K562 (cell line): ENCODE results near the gene PRLH. TPM values are rescaled to one million over a fixed set of nuclear protein-coding genes. Genes with fewer than 3 reads are reported as not detected.

Experiments
- ATAC-seq: fragments of 200-7000 bp; cut with Tn5 transposase; 3 replicates; pipeline ENCODE4 v1.9.1; 2020; ENCODE audit warnings: moderate library complexity
- BruUV-seq: library from RNA; stranded (reverse); fragments of 400-500 nt; replicated peaks from 2 replicates; lab custom pipeline; 2021; lab: Mats Ljungman, UMichigan
- CTCF ChIA-PET: fragments of 300-600 bp; formaldehyde crosslinking; extraction: SDS; loops from one replicate; lab custom pipeline; 2021; ENCODE audit warnings: low intra/inter-chr PET ratio; lab: Yijun Ruan, JAX
- POLR2A ChIA-PET: fragments of 300-600, 350-650 bp; sonication (Branson Sonifier 250); formaldehyde crosslinking; extraction: SDS; loops from one replicate; lab custom pipeline; 2021; ENCODE audit warnings: antibody characterized with exemption, inconsistent platforms; lab: Yijun Ruan, JAX
- DNase-seq, 4 experiments: peaks; one replicate each; pipeline versions ENCODE4 v3.0.0 to v3.0.0-alpha.2; 2011 to 2018; ENCODE audit warnings: low spot score in 3 of 4, mixed read lengths in 3 of 4; ENCODE audit errors: extremely low read depth in 1 of 4
- FAIRE-seq: peaks from 2 replicates; lab custom pipeline; 2011; peaks lifted over from hg19 to GRCh38; lab: Jason Lieb, UNC
- H2AFZ ChIP-seq: 2 replicates; pipeline ENCODE4 v1.6.0; 2011; ENCODE audit warnings: low read depth, low read length, control low read depth, inconsistent platforms
- H3K27ac ChIP-seq: fragments of 200-600 bp; 3 replicates; pipeline ENCODE4 v1.8.0; 2011; ENCODE audit warnings: low read depth, mild to moderate bottlenecking, control low read depth, inconsistent platforms, low read length, moderate library complexity, mixed read lengths; ENCODE audit errors: extremely low read depth
- H3K27me3 ChIP-seq, 2 experiments: fragments of 300-600 bp in 1 of 2; 2 replicates in 1 of 2; 3 replicates in 1 of 2; pipeline versions ENCODE4 v1.6.0 to v1.8.0; 2011; ENCODE audit warnings: inconsistent platforms in 2 of 2, low read length in 2 of 2, mild to moderate bottlenecking in 1 of 2, mixed read lengths in 1 of 2, moderate library complexity in 1 of 2; ENCODE audit not compliant: control insufficient read depth in 2 of 2, insufficient read depth in 2 of 2
- H3K36me3 ChIP-seq: fragments of 300-600 bp; 3 replicates; pipeline ENCODE4 v1.8.0; 2011; ENCODE audit warnings: mild to moderate bottlenecking, low read length, inconsistent platforms; ENCODE audit not compliant: control insufficient read depth, insufficient read depth
- H3K4me1 ChIP-seq, 2 experiments: fragments of 200-600 bp in 1 of 2; replicated peaks in 1 of 2; 2 replicates in 1 of 2; 3 replicates in 1 of 2; pipeline versions ENCODE4 v1.5.1 to v1.8.0; 2011; ENCODE audit warnings: inconsistent platforms in 2 of 2, low read length in 2 of 2, mild to moderate bottlenecking in 1 of 2, mixed read lengths in 1 of 2, moderate library complexity in 1 of 2; ENCODE audit not compliant: control insufficient read depth in 2 of 2, insufficient read depth in 2 of 2
- H3K4me2 ChIP-seq: 2 replicates; pipeline ENCODE4 v1.6.1; 2011; ENCODE audit warnings: low read length, control low read depth, inconsistent platforms, mixed read lengths; ENCODE audit not compliant: insufficient read depth
- H3K4me3 ChIP-seq: fragments of 200-600 bp; sonication (generic), shearing (Covaris generic); 2 replicates; pipeline ENCODE4 v1.5.1; 2016; ENCODE audit warnings: control low read depth, inconsistent platforms
- H3K79me2 ChIP-seq: fragments of 200-600 bp; 3 replicates; pipeline ENCODE4 v1.8.0; 2011; ENCODE audit warnings: low read length, inconsistent platforms; ENCODE audit not compliant: control insufficient read depth, insufficient read depth
- H3K9ac ChIP-seq, 2 experiments: 2 replicates each; pipeline versions ENCODE4 v1.6.0 to v1.6.1; 2011; ENCODE audit warnings: low read depth in 2 of 2, low read length in 2 of 2, control low read depth in 1 of 2, inconsistent platforms in 1 of 2, mild to moderate bottlenecking in 1 of 2, mixed read lengths in 1 of 2; ENCODE audit not compliant: insufficient read depth in 1 of 2
- H3K9me1 ChIP-seq: one replicate; pipeline ENCODE4 v1.6.0; 2011; ENCODE audit warnings: inconsistent platforms, mild to moderate bottlenecking, low read length, moderate library complexity; ENCODE audit not compliant: control insufficient read depth, insufficient read depth
- H3K9me3 ChIP-seq: replicated peaks from 2 replicates; pipeline ENCODE4 v1.5.1; 2011; ENCODE audit warnings: low read depth, low read length, inconsistent platforms; ENCODE audit not compliant: control insufficient read depth, insufficient read depth
- H4K20me1 ChIP-seq: replicated peaks from 2 replicates; pipeline ENCODE4 v1.6.1; 2011; ENCODE audit warnings: low read length, inconsistent platforms, mixed read lengths; ENCODE audit not compliant: control insufficient read depth, insufficient read depth
- ARNT ChIP-seq, 2 experiments: fragments of 450-650 bp; IDR thresholded peaks; 2 replicates each; pipeline ENCODE4 v1.6.1; 2016; ENCODE audit warnings: mild to moderate bottlenecking in 1 of 2
- ATF6 ChIP-seq: sonication (generic); formaldehyde crosslinking; IDR thresholded peaks from 2 replicates; pipeline ENCODE4 v1.4.0; 2020; ENCODE audit warnings: mild to moderate bottlenecking, missing genetic modification reagents
- CBFB ChIP-seq: sonication (generic); formaldehyde crosslinking; IDR thresholded peaks from 2 replicates; pipeline ENCODE4 v1.4.0; 2020; ENCODE audit warnings: mild to moderate bottlenecking, missing genetic modification reagents
- HDGF ChIP-seq: fragments of 450-650 bp; IDR thresholded peaks from 2 replicates; pipeline ENCODE4 v1.6.1; 2016
- KDM2B ChIP-seq: fragments of 250-450 bp; sonication (Bioruptor Pico); IDR thresholded peaks from 2 replicates; pipeline ENCODE4 v1.8.0; 2021; ENCODE audit warnings: mild to moderate bottlenecking, moderate library complexity
- NR2F6 ChIP-seq: fragments of 450-650 bp; formaldehyde crosslinking; IDR thresholded peaks from 2 replicates; pipeline ENCODE4 v1.4.0; 2020; ENCODE audit warnings: mild to moderate bottlenecking
- POU5F1 ChIP-seq: fragments of 150-350 bp; IDR thresholded peaks from 2 replicates; pipeline ENCODE4 v1.6.1; 2014; ENCODE audit warnings: borderline replicate concordance, low read length, low read depth, mild to moderate bottlenecking; ENCODE audit not compliant: partially characterized antibody
- SP1 ChIP-seq: sonication (generic); formaldehyde crosslinking; IDR thresholded peaks from 2 replicates; pipeline ENCODE4 v1.8.1; 2022; ENCODE audit warnings: mild to moderate bottlenecking, missing genetic modification reagents
- SREBF2 ChIP-seq: sonication (generic); formaldehyde crosslinking; IDR thresholded peaks from 2 replicates; pipeline ENCODE4 v1.4.0; 2020; ENCODE audit warnings: mild to moderate bottlenecking, missing genetic modification reagents
- STAG1 ChIP-seq: sonication (generic); formaldehyde crosslinking; IDR thresholded peaks from 2 replicates; pipeline ENCODE4 v1.5.0; 2020; ENCODE audit warnings: missing genetic modification reagents, borderline replicate concordance
- TCF7 ChIP-seq: sonication (generic); IDR thresholded peaks from 2 replicates; pipeline ENCODE4 v1.6.1; 2016; ENCODE audit warnings: antibody characterized with exemption, borderline replicate concordance
- THRA ChIP-seq: fragments of 450-650 bp; IDR thresholded peaks from 2 replicates; pipeline ENCODE4 v1.6.1; 2017; ENCODE audit warnings: mild to moderate bottlenecking, moderate library complexity
- TSHZ1 ChIP-seq: fragments of 250-450 bp; sonication (Bioruptor Pico); IDR thresholded peaks from 2 replicates; pipeline ENCODE4 v1.4.0; 2020; ENCODE audit warnings: mild to moderate bottlenecking, moderate library complexity
- ZBTB12 ChIP-seq: fragments of 250-450 bp; sonication (Bioruptor Pico); IDR thresholded peaks from 2 replicates; pipeline ENCODE4 v1.4.0; 2020
- ZKSCAN1 ChIP-seq: fragments of 150-350 bp; IDR thresholded peaks from 2 replicates; pipeline ENCODE4 v1.6.1; 2016; ENCODE audit warnings: low read depth, low read length
- ZNF134 ChIP-seq: fragments of 250-450 bp; sonication (Bioruptor Pico); conservative IDR thresholded peaks from 2 replicates; pipeline ENCODE4 v1.4.0; 2020
- ZNF274 ChIP-seq: IDR thresholded peaks from 2 replicates; pipeline ENCODE4 v1.6.1; 2011; ENCODE audit warnings: low read depth, mild to moderate bottlenecking, low read length, moderate library complexity, borderline replicate concordance
- WGBS: fragments of 100-300 bp; shearing (Covaris generic); methylation state at CpG from one replicate; pipeline ENCODE4 v1.1.6; 2016; ENCODE audit warnings: low coverage, mixed read lengths; ENCODE audit not compliant: insufficient coverage; ENCODE audit errors: missing lambda C conversion rate; 5-methylcytosine and 5-hydroxymethylcytosine counted together
- in situ Hi-C: fragments of 300-500 bp; cut with MboI; formaldehyde crosslinking; loops from 4 replicates; pipeline ENCODE4 v1.15.0; 2018; ENCODE audit warnings: inconsistent platforms, mixed read lengths
- intact Hi-C: fragments of 100-400 bp; cut with micrococcal nuclease; formaldehyde crosslinking; loops from 2 replicates; pipeline ENCODE4 v1.14.2; 2022
- polyA plus RNA-seq, 8 experiments: library from polyadenylated mRNA; depleted of rRNA in 4 of 8; stranded (reverse) in 5 of 8; unstranded in 3 of 8; fragments of >200 nt; fragmentation: Nextera tagmentation in 2 of 8; fragmentation: Illumina TruSeq in 1 of 8; extraction: Ambion mirVana in 2 of 8; extraction: Trizol in 1 of 8; gene quantifications; 2 replicates each; pipeline versions ENCODE4 v1.2.1 to v1.2.3, GENCODE V29; 2011 to 2014; ENCODE audit warnings: inconsistent platforms in 1 of 8, missing spikeins in 1 of 8
- total RNA-seq, 7 experiments: library from RNA; depleted of rRNA in 6 of 7; stranded (reverse); fragments of >200 nt in 6 of 7; fragmentation: Illumina TruSeq in 2 of 7; extraction: Trizol in 2 of 7; gene quantifications; 2 replicates each; pipeline versions ENCODE4 v1.2.1 to v1.2.3, GENCODE V29; 2011 to 2021; ENCODE audit warnings: low replicate concordance in 1 of 7

The PRLH gene
- total and polyA plus RNA-seq, 9 of the 15 experiments (the other 6 are each of a cell fraction or from before 2014, with no cell fraction given) = not detected

- Histone ChIP-seq H3K4me3 (no peak overlapping the region), H3K9ac (no peak overlapping the region), H3K9me3 (no peaks in the 10 kb centered on the region), H3K79me2 (no peaks in the 10 kb centered on the region), H3K4me2 (no peak overlapping the region), H3K36me3 (no peaks in the 10 kb centered on the region), H3K4me1 (no peaks in the 10 kb centered on the region), H4K20me1 (no peaks in the 10 kb centered on the region), H2AFZ (no peak overlapping the region), H3K27ac (no peak overlapping the region), H3K27me3 (peaks cover 11 to 54% of the 10 kb centered on the region in 2 experiments), H3K9me1 (no peaks in the 10 kb centered on the region)
- no TSS peak for BruUV-seq
- ATAC-seq = no peak
- in situ Hi-C loops (no loop called here), intact Hi-C loops (no loop called here)
- 10% methylated on average over 8 of the region's 11 CpGs for WGBS
- DNase-seq = no peak
- FAIRE-seq = no peak
- POLR2A ChIA-PET = interaction anchor here (0.5 to 0.6 kb wide), 2 partner anchors 180 to 1769 kb away, joined by 3 read pairs; no protein-coding TSS in a partner anchor
- CTCF ChIA-PET = interaction anchor here (1.2 kb wide), 1 partner anchor 141 kb away, joined by 3 read pairs; no protein-coding TSS in a partner anchor
- TF ChIP-seq NR2F6 (CRISPR knock-in tag) (no peak), TSHZ1 (CRISPR knock-in tag) (no peak), HDGF (no peak), ZNF134 (no peak), ZBTB12 (CRISPR knock-in tag) (no peak), ATF6 (no peak), ARNT (IDR thresholded peaks at IDR 0.05) (no peak), THRA (no peak), CBFB (CRISPR knock-in tag) (no peak), TCF7 (no peak), SREBF2 (CRISPR knock-in tag) (no peak), POU5F1 (no peak), ZKSCAN1 (no peak), SP1 (no peak), ZNF274 (no peak), KDM2B (CRISPR knock-in tag) (no peak), STAG1 (CRISPR knock-in tag) (no peak)
These were observed 38.0 kb downstream of the PRLH start for GRCh38 chr2:237604391-237604790.
